ENCODE data around the gene SYTL1.
A peak's percentile ranks its signal among the peaks of the same experiment; 100 is the strongest.
"Not testable (repeated sequence)": the region's sequence is repeated elsewhere in the genome, so short reads cannot be mapped to it uniquely, and the experiment has no call there.

The SYTL1 gene

GRCh38 chr1:27380766-27381733 lies 39.2 kb downstream of the SYTL1 start:
- Histone ChIP-seq H4K5ac (ENCODE audit: low read length) (no peak overlapping the region), H3K18ac (ENCODE audit: low read length) (no peak overlapping the region), H3K9ac (ENCODE audit: low read length) (no peak overlapping the region), H3K36me3 (ENCODE audit: control insufficient read depth, insufficient read depth, low read length) (no peaks in the 10 kb centered on the region), H3K27me3 (ENCODE audit: insufficient read depth, low read length, poor library complexity) (no peaks in the 10 kb centered on the region), H3K23ac (ENCODE audit: low read length) (no peak overlapping the region), H3K79me2 (ENCODE audit: control insufficient read depth, insufficient read depth, low read length) (no peaks in the 10 kb centered on the region), H4K8ac (ENCODE audit: low read depth, low read length) (no peak overlapping the region), H2AK5ac (ENCODE audit: low read length) (no peak overlapping the region), H3K4me2 (ENCODE audit: low read length) (no peak overlapping the region), H3K4ac (ENCODE audit: low read depth, low read length) (no peak overlapping the region), H2BK15ac (replicated peaks; ENCODE audit: low read depth) (no peak overlapping the region), H3K4me3 (ENCODE audit: low read length) (no peak overlapping the region), H3K79me1 (ENCODE audit: low read length) (no peaks in the 10 kb centered on the region), H2BK5ac (ENCODE audit: low read length) (no peak overlapping the region), H3K56ac (ENCODE audit: low read length) (no peak overlapping the region), H3K27ac (ENCODE audit: low read depth, low read length) (no peak overlapping the region), H3K4me1 (ENCODE audit: control insufficient read depth, low read depth, low read length) (no peaks in the 10 kb centered on the region), H2BK120ac (ENCODE audit: low read depth, low read length) (no peak overlapping the region)
- no peak for DNase-seq
- no CpG with 5 or more reads among the region's 12 CpGs for WGBS (ENCODE audit: extremely low coverage, insufficient coverage, low lambda C conversion rate)

GRCh38 chr1:27381969-27382762 lies 40.3 kb downstream of the SYTL1 start:
- no peaks in the 10 kb centered on the region for H3K79me2 ChIP-seq (ENCODE audit: control insufficient read depth, insufficient read depth, low read length)
- no peak overlapping the region for H3K4me2 ChIP-seq (ENCODE audit: low read length)

DNA sequence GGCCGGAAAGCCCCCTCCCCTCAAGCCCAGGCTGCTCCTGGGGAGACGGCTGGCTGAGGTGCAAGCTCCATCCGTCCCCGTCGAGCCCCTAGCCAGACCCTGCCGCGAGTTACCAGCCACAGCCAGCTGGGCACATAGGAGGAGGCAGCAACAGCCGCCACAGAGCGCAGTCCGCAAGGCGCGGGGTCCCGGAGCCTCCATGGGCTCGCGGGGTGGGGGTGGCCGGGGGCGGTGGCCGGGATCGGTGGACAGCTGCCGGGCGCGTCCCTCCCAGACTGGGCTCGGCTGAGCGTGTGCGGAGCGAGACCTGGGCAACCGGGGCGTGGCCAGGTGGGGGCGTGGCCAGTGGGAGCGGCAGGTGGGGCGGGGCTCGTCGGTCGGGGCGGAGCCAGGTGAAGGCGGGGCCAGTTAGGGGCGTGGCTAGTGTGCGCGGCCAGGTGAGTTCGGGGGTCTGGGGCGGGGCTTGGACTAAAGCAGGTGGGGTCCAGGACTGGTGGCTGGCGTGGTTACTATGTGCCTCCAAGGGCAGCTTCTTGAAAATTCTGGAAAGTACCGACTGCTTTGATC lies 41.3 kb downstream of the SYTL1 start, which contains the start of gene CD164L2:
Gene CD164L2, minus strand, starts transcription at position 295 of the 567 bp plus-strand sequence. Its CDS starts 94 bp downstream, at position 201.
- Histone ChIP-seq H2BK5ac (ENCODE audit: low read length) (no peak within 1 kb of the TSS), H3K79me1 (ENCODE audit: low read length) (no peaks in the 10 kb centered on the region), H2AK5ac (ENCODE audit: low read length) (no peak within 1 kb of the TSS), H2BK15ac (replicated peaks; ENCODE audit: low read depth) (no peak within 1 kb of the TSS), H3K4me3 (ENCODE audit: low read length) (no peak within 1 kb of the TSS), H3K4me2 (ENCODE audit: low read length) (peak within 1 kb of the TSS; percentile 57), H3K23ac (ENCODE audit: low read length) (no peak within 1 kb of the TSS), H4K8ac (ENCODE audit: low read depth, low read length) (no peak within 1 kb of the TSS), H3K4ac (ENCODE audit: low read depth, low read length) (no peak within 1 kb of the TSS), H3K27me3 (ENCODE audit: insufficient read depth, low read length, poor library complexity) (no peaks in the 10 kb centered on the region), H3K79me2 (ENCODE audit: control insufficient read depth, insufficient read depth, low read length) (no peaks in the 10 kb centered on the region), H3K4me1 (ENCODE audit: control insufficient read depth, low read depth, low read length) (no peaks in the 10 kb centered on the region), H3K18ac (ENCODE audit: low read length) (no peak within 1 kb of the TSS), H4K5ac (ENCODE audit: low read length) (no peak within 1 kb of the TSS), H3K27ac (ENCODE audit: low read depth, low read length) (no peak within 1 kb of the TSS), H3K36me3 (ENCODE audit: control insufficient read depth, insufficient read depth, low read length) (no peaks in the 10 kb centered on the region), H3K9ac (ENCODE audit: low read length) (peak within 1 kb of the TSS; percentile 68), H2BK120ac (ENCODE audit: low read depth, low read length) (no peak within 1 kb of the TSS), H3K56ac (ENCODE audit: low read length) (peak within 1 kb of the TSS; percentile 90)
- no CpG with 5 or more reads among the region's 43 CpGs for WGBS (ENCODE audit: extremely low coverage, insufficient coverage, low lambda C conversion rate)
- DNase-seq, result peak; percentile 69

More at GRCh38 chr1:27381969-27382762, 40.3 kb downstream of the SYTL1 start:
- Histone ChIP-seq H3K23ac (ENCODE audit: low read length) (no peak overlapping the region), H3K79me1 (ENCODE audit: low read length) (no peaks in the 10 kb centered on the region), H2BK5ac (ENCODE audit: low read length) (no peak overlapping the region), H3K4me1 (ENCODE audit: control insufficient read depth, low read depth, low read length) (no peaks in the 10 kb centered on the region), H3K18ac (ENCODE audit: low read length) (no peak overlapping the region), H3K4me3 (ENCODE audit: low read length) (no peak overlapping the region), H2BK15ac (replicated peaks; ENCODE audit: low read depth) (no peak overlapping the region), H2AK5ac (ENCODE audit: low read length) (no peak overlapping the region), H3K27ac (ENCODE audit: low read depth, low read length) (no peak overlapping the region), H3K4ac (ENCODE audit: low read depth, low read length) (no peak overlapping the region), H3K56ac (ENCODE audit: low read length) (no peak overlapping the region), H4K5ac (ENCODE audit: low read length) (no peak overlapping the region), H2BK120ac (ENCODE audit: low read depth, low read length) (no peak overlapping the region), H4K8ac (ENCODE audit: low read depth, low read length) (no peak overlapping the region), H3K9ac (ENCODE audit: low read length) (no peak overlapping the region), H3K27me3 (ENCODE audit: insufficient read depth, low read length, poor library complexity) (no peaks in the 10 kb centered on the region), H3K36me3 (ENCODE audit: control insufficient read depth, insufficient read depth, low read length) (no peaks in the 10 kb centered on the region)
- DNase-seq, result no peak
- WGBS (ENCODE audit: extremely low coverage, insufficient coverage, low lambda C conversion rate), result no CpG with 5 or more reads among the region's 18 CpGs

- H3K27ac ChIP-seq (ENCODE audit: low read depth, low read length), result no peak overlapping the region
- H2AK5ac ChIP-seq (ENCODE audit: low read length), result no peak overlapping the region
- no peak overlapping the region for H4K8ac ChIP-seq (ENCODE audit: low read depth, low read length)
- H3K79me1 ChIP-seq (ENCODE audit: low read length), result no peaks in the 10 kb centered on the region
- no peak overlapping the region for H3K4me2 ChIP-seq (ENCODE audit: low read length)
- H3K9ac ChIP-seq (ENCODE audit: low read length), result no peak overlapping the region
- H3K4me1 ChIP-seq (ENCODE audit: control insufficient read depth, low read depth, low read length), result no peaks in the 10 kb centered on the region
- no peak overlapping the region for H2BK120ac ChIP-seq (ENCODE audit: low read depth, low read length)
- no peak overlapping the region for H3K56ac ChIP-seq (ENCODE audit: low read length)
- H3K18ac ChIP-seq (ENCODE audit: low read length), result no peak overlapping the region
- no CpG with 5 or more reads among the region's 13 CpGs for WGBS (ENCODE audit: extremely low coverage, insufficient coverage, low lambda C conversion rate)
- no peak overlapping the region for H2BK5ac ChIP-seq (ENCODE audit: low read length)
- no peaks in the 10 kb centered on the region for H3K36me3 ChIP-seq (ENCODE audit: control insufficient read depth, insufficient read depth, low read length)
- no peaks in the 10 kb centered on the region for H3K79me2 ChIP-seq (ENCODE audit: control insufficient read depth, insufficient read depth, low read length)
- no peak overlapping the region for H3K23ac ChIP-seq (ENCODE audit: low read length)
- no peak overlapping the region for H4K5ac ChIP-seq (ENCODE audit: low read length)
- no peak overlapping the region for H3K4ac ChIP-seq (ENCODE audit: low read depth, low read length)
- H3K4me3 ChIP-seq (ENCODE audit: low read length), result no peak overlapping the region
- no peak for DNase-seq
- H3K27me3 ChIP-seq (ENCODE audit: insufficient read depth, low read length, poor library complexity), result no peaks in the 10 kb centered on the region
- no peak overlapping the region for H2BK15ac ChIP-seq (replicated peaks; ENCODE audit: low read depth)
Observed at GRCh38 chr1:27383661-27384060, 41.8 kb downstream of the SYTL1 start.

DNA sequence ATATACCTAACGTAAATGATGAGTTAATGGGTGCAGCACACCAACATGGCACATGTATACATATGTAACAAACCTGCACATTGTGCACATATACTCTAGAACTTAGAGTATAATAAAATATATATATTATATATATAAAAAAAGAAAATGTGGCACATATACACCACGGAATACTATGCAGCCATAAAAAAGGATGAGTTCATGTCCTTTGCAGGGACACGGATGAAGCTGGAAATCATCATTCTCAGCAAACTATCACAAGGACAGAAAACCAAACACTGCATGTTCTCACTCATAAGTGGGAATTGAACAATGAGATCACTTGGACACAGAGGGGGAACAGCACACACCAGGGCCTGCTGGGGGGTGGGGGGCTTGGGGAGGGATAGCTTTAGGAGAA lies 43.0 kb downstream of the SYTL1 start:
- not testable (repeated sequence) for H3K23ac ChIP-seq (ENCODE audit: low read length); H3K9ac ChIP-seq (ENCODE audit: low read length); H2BK15ac ChIP-seq (replicated peaks; ENCODE audit: low read depth); H3K4me1 ChIP-seq (ENCODE audit: control insufficient read depth, low read depth, low read length); H4K8ac ChIP-seq (ENCODE audit: low read depth, low read length); H3K79me2 ChIP-seq (ENCODE audit: control insufficient read depth, insufficient read depth, low read length); H3K36me3 ChIP-seq (ENCODE audit: control insufficient read depth, insufficient read depth, low read length); H3K4me2 ChIP-seq (ENCODE audit: low read length); H3K27ac ChIP-seq (ENCODE audit: low read depth, low read length); H3K27me3 ChIP-seq (ENCODE audit: insufficient read depth, low read length, poor library complexity); DNase-seq; H3K4ac ChIP-seq (ENCODE audit: low read depth, low read length); H3K18ac ChIP-seq (ENCODE audit: low read length); H2BK120ac ChIP-seq (ENCODE audit: low read depth, low read length); H3K79me1 ChIP-seq (ENCODE audit: low read length); H3K56ac ChIP-seq (ENCODE audit: low read length); H4K5ac ChIP-seq (ENCODE audit: low read length); H2BK5ac ChIP-seq (ENCODE audit: low read length); H3K4me3 ChIP-seq (ENCODE audit: low read length); H2AK5ac ChIP-seq (ENCODE audit: low read length)
- no CpG with 5 or more reads among the region's 3 CpGs for WGBS (ENCODE audit: extremely low coverage, insufficient coverage, low lambda C conversion rate)

Measured in mesendoderm (in vitro differentiated cells).